HG02840 (cell line): Measurements from ENCODE around the gene CENPU.
"Not testable (repeated sequence)": the region's sequence is repeated elsewhere in the genome, so short reads cannot be mapped to it uniquely, and the experiment has no call there.

Experiments
- ATAC-seq: cut with Tn5 transposase; IDR thresholded peaks from one replicate; pipeline ENCODE4 v1.9.1; 2021; ENCODE audit warnings: mild to moderate bottlenecking, moderate library complexity, moderate number of reproducible peaks; ENCODE audit not compliant: unreplicated experiment, low FRiP score

CENPU gene

GRCh38 chr4:184733654-184734524 is at the start of gene CENPU:
TSS of gene CENPU (minus strand) at chr4:184734096. CDS start at chr4:184734062, 34 bp downstream.
- ATAC-seq: peak; percentile 96

DNA sequence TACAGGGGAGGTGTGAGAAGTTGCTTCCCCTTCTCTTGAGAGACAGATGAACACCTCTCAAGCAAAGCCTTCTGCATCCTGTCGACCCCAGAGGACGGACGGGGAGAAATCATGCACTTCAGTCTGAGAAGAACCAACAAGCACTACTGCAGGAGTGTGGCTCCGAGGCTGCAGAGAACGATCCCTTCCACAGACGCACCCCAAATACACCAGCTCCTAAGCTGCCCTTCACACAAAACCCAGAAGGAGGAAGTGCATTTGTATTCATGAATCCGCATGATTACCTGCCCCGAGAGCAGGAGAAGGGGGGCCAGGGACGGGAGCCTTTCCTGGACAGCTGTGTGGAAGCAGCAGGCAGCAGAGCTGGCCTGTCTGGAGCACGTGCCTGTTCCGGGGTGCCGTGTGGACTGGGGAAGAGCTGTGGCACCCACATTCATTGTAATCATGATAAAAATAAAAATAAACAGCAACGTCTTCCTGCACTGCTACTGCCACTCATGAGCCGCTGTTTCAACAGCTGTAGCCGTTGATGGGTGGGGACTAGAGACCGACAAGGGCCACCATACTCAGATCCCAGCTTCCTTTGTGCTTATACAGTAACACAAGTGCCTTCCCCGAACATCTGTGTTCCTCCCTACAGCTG is 49.0 kb upstream of the CENPU start:
- ATAC-seq: no peak

- ATAC-seq: not testable (repeated sequence)
Observed at GRCh38 chr4:184779160-184779559, 45.3 kb upstream of the CENPU start.

DNA sequence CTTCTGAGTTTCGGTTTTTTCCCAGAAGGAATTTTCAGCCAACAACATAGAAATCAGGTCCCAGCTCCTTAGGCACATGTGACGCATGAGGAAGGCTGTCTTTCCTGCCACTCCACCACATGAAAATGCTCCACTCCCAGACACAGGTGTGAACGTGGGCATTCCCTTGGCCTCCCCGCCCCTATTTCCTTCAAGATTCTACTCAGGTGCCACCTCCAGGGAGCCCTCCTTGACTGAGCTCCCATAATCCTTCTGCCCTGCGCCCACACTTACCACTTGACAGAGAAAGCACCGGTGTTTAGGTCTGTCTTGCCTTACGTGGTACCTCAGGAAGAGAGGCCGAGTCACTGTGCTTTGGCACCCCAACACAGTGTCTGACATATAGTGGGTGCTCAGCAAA is 44.4 kb upstream of the CENPU start:
- ATAC-seq: no peak

- ATAC-seq: no peak
Observed at GRCh38 chr4:184776821-184777220, 42.9 kb upstream of the CENPU start.

DNA sequence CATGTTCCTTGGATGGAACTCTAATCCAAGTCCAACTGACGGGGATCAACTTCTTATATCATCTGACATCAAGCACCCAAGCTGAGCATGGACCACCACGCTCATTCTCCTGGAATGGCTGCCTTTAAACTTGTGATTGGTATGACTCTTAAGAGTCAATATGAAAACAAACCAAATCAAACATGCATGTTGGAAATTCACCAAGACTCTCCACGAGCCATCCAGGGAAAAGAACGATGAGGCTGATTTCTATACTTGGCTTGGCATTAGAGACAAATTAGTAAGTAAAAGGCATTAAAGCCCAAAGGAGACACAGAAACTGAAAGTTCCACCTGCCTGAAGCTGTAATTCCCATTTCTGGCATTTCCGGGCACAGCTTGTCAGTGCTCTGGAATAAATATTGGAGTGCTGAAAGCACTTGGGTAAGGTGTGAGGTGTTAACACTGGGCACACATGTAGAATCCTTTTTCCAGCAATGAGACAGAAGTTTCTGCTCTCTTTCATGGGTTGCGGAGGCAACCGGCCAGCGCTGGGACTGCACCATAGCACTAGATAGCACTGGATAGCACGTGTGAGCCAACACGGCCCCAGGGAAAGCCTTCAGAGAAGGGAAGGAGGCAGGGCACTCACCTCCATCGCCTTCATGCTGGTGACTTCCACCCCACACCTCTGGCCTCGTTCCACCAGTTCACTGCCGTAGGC is 42.1 kb upstream of the CENPU start:
- ATAC-seq: no peak

DNA sequence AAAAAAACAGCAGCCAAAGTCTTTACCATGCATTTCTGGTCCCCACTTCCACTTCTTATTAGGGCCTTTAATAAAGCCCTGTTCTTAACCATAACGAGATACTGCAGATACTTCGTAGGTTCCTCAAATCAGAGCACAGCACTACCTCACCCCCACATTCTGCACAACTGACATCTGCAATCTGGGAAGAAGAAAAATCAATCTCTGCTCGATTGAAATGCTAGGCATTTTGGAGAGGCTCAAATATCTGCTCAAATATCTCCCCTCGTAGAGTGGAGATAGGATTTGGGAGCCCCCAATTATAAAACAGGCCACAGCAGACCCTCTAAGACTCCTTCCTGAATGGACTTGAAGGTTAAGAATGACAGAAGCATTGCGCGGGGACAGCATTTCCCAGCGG is 40.3 kb upstream of the CENPU start:
- no peak for ATAC-seq

GRCh38 chr4:184771416-184771815 is 37.5 kb upstream of the CENPU start:
- no peak for ATAC-seq

GRCh38 chr4:184769141-184769765 is 35.4 kb upstream of the CENPU start:
- no peak for ATAC-seq

DNA sequence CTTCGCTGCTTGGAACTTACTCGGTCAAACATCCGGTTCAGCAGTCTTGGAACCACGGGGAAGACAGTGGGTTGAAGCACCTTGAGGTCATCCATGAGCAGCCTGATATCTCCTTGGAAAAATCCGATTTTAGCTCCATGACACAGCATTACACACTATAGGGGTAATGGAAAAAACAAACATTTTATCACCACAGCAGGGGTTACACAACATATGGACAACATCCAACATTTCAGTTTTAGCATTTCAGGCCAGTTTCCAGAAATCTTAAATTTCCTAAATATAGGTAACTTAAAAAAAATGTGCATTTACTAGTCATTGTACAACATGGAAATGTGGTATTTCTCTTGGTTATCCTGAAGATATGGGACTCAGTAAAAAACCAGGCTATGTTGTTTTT is 34.4 kb upstream of the CENPU start:
- no peak for ATAC-seq

- ATAC-seq: no peak
Observed at GRCh38 chr4:184766446-184766845, 32.5 kb upstream of the CENPU start.

- ATAC-seq: no peak
Observed at GRCh38 chr4:184765473-184766340, 31.8 kb upstream of the CENPU start.

DNA sequence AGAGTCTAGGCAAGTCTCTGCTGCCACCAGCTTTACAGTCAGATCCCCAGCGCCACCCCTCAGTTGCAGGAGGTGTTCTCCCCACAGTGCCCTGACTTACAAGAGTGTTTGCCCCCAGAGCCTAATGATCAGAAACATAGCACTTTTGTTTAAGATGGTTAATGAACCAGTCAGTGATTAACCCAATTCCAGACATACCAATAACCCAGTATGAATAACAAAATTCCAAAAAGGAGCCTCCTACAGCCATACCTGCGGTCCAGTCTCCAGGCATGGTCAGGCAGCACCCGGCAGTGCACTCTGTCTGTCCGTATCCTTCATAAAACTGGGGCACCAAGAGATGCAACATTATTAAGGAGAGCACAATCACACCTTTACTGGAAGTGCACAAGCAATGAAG is 30.7 kb upstream of the CENPU start:
- no peak for ATAC-seq

DNA sequence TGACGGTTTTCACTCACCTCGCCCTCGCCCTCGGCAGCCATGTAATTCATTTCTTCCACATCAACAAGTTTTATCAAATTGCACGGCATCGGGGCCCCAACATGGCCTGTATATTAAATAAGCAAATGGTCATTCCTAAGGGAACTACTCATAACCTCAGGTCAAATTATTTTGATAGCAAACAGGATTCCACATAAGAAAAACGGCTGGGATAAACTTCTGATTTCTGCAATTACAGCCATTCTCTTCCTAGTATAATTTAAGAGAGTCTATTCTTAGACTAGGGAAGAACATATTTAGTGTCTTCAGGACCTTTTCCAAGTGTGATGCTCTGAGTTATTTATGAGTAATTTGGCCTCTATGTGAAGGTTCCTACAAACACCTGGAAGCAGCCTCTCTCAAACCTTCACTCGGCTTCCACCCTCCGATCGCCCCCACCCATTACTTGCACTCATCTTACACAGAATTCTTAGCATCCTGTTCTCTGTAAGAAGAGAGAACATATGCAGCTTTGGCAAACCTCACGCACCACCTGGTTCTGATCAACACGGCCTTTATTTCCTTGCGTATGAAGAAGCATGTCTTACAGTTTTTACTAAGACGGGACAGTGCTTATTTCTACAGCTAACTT is 29.4 kb upstream of the CENPU start:
- no peak for ATAC-seq

DNA sequence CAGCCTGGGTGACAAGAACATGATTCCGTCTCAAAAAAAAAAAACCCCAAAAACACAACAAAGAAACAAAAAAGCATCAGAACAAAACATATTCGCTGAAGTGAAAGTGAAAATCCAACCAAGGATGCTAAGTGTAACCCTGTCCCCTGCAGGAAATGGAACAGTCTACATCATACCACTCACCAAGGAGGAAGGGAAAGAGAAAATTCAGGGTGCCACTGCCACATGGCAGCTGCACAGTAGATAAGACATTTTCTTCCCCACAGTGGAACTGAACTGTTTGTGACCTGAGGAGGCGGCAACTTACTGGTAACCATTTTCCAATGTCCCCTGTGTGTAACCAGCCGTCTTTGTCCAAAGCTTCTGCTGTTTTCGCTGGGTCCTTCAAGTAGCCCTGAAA is 28.2 kb upstream of the CENPU start:
- peak; percentile 83 for ATAC-seq

DNA sequence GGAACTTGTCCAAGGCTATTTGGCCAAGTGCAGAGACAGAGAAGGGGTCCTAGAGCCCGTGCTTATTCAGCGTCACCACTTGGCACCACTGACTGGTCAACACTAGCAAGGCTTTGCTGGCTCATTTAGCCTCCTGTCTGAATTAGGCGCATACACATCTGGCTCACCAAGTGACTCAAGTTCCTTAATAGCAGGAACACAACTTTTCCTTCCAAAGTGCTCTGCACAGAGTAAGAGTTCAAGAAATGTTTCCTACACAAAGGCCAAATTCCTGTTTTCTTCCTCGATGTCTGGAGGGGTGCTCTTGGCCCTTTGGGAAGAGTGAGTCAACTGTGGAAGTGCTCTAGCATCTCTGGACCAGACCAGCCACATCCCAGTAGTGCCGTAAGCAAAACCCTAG is 26.8 kb upstream of the CENPU start:
- no peak for ATAC-seq

DNA sequence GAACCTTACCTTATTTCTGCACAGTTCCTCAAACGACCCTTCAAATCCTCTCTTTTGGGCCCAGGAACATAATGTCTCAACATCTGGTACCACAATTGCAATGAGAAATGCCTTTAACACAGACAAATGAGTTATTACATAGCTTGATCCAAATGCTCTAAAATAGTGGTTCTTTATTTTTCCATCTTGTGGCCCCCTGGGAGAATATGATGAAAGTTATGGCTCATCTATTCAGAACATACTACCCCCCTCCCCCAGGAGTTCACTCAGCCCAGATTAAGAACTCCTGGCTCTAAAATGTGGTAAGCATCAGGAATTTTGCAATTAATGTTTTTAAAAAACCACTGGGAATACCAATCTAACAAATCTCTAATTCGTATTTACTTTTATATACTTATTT is 23.9 kb upstream of the CENPU start:
- no peak for ATAC-seq

GRCh38 chr4:184756399-184756798 is 22.5 kb upstream of the CENPU start:
- ATAC-seq: no peak

DNA sequence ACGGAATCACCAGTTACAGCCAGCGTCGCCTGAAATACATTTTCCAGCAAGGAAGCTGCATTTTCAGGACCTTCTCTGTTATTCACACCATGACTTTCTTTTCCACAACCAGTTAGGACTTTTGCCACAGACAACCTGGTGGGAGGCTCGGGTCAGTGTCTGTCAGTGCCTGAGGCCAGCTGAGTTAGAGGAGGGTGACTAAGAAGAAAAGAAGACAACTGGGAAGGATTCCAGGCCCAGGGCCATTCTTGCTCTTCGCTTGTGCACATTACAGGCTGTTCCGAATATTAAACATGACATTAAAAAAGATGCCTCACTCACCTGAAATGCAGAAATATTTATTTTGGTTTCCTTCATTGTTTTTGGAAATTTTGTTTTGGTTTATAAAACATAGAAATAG is 21.4 kb upstream of the CENPU start:
- no peak for ATAC-seq
